Ovary (tissue), 3 donors: Measurements from ENCODE around the gene EMILIN2.

Experiments used
- CTCF ChIP-seq, 3 donors: fragments of 450-650 bp in 2 of 3; fragments of 200-600 bp in 1 of 3; IDR thresholded peaks; one replicate each; pipeline versions ENCODE4 v1.5.1 to v1.8.0; 2016 to 2022; ENCODE audit warnings: antibody characterized with exemption in 3 of 3, mild to moderate bottlenecking in 1 of 3
- EP300 ChIP-seq: sonication (generic); formaldehyde crosslinking; IDR thresholded peaks from one replicate; pipeline ENCODE4 v1.6.1; 2017; ENCODE audit warnings: antibody characterized with exemption
- POLR2A ChIP-seq: fragments of 450-650 bp; IDR thresholded peaks from one replicate; pipeline ENCODE4 v1.6.1; 2017; ENCODE audit warnings: antibody characterized with exemption, mild to moderate bottlenecking, moderate library complexity
- donor health status: DM: no; HTN: no; CAD: no.

GRCh38 chr18:2805970-2806943 lies 40.5 kb upstream of the EMILIN2 start:
- TF ChIP-seq CTCF (IDR thresholded peaks at IDR 0.05) (no peak), EP300 (no peak), POLR2A (no peak)
